H1 (cell line): Measurements from ENCODE around the gene ELOVL1.

ENCODE experiments used
- POLR2A ChIP-seq, 2 experiments: IDR thresholded peaks; 1 replicate in 1 of 2; 2 replicates in 1 of 2; pipeline ENCODE4 v1.6.1; 2011; ENCODE audit warnings: low read depth in 2 of 2, low read length in 2 of 2, mild to moderate bottlenecking in 2 of 2; ENCODE audit errors: control extremely low read depth in 1 of 2
- SIN3A ChIP-seq, 2 experiments: IDR thresholded peaks in 1 of 2; conservative IDR thresholded peaks in 1 of 2; 2 replicates each; pipeline ENCODE4 v1.6.1; 2011 to 2012; ENCODE audit warnings: low read length in 2 of 2, improper control_type of control experiment in 1 of 2, low read depth in 1 of 2, mild to moderate bottlenecking in 1 of 2
- TF ChIP-seq, protein P1 (sequence below): IDR thresholded peaks from 2 replicates; pipeline ENCODE4 v1.6.1; 2012; ENCODE audit warnings: inconsistent platforms

DNA sequence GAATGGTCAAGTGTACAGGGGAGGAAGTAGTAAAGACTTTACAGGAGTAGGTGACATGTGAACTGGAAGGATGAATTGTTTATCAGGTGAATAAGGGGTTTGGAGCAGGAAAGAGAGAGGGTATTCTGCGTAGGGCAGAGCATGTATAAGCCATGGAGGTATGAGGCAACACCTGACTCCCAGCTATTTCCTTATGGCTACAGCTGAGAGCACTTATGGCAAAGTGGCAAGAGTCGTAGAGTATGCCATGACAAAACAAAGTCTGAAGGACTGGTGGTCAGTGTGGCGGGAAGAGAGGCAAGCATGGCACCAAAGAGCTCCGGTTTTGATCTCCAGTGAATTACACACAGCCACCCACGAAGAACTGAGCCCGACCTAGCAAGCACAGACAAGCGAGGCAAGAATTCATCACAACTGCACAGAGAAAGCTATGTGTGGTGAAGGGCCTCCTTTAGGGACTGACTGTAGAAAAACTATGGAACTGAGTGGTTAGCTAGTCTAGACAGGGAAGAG is 9.0 kb upstream of the ELOVL1 start:
- TF ChIP-seq POLR2A (IDR thresholded peaks at IDR 0.05; ENCODE audit: control extremely low read depth in 1 of 2, low read depth in 2 of 2, low read length in 2 of 2) (no peak), SIN3A (conservative IDR thresholded peaks at IDR 0.05 in 1 of 2, IDR thresholded peaks at IDR 0.05 in 1 of 2; ENCODE audit: low read depth in 1 of 2, low read length in 2 of 2) (no peak)
- TF ChIP-seq, protein P1, sequence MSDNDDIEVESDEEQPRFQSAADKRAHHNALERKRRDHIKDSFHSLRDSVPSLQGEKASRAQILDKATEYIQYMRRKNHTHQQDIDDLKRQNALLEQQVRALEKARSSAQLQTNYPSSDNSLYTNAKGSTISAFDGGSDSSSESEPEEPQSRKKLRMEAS = no peak
